Measurements from ENCODE around the gene STARD10. TPM values are rescaled to one million over a fixed set of nuclear protein-coding genes. Genes with fewer than 3 reads are reported as not detected.
"Not testable (repeated sequence)": the region's sequence is repeated elsewhere in the genome, so short reads cannot be mapped to it uniquely, and the experiment has no call there.

STARD10 gene
- total and polyA plus RNA-seq, 2 donors from 2014 or later, result 40.7 to 127 TPM

GRCh38 chr11:72799441-72799840, 5.6 kb upstream of the STARD10 start:
- Histone ChIP-seq H3K4me3 (ENCODE audit: low read length in 3 of 3) (no peak overlapping the region), H3K27ac (ENCODE audit: low read depth in 2 of 2, low read length in 2 of 2) (no peak overlapping the region), H3K27me3 (ENCODE audit: control insufficient read depth, insufficient read depth, low read length) (no peaks in the 10 kb centered on the region), H3K36me3 (ENCODE audit: control insufficient read depth in 2 of 3, insufficient read depth in 3 of 3, low read length in 3 of 3) (no peaks in the 10 kb centered on the region), H3K9ac (ENCODE audit: low read length in 3 of 3) (no peak overlapping the region), H3K4me1 (ENCODE audit: control insufficient read depth in 2 of 3, insufficient read depth in 2 of 3, low read depth in 1 of 3, low read length in 3 of 3) (peaks cover 0 to 2% (median 2%) of the 10 kb centered on the region in 3 donors), H3K9me3 (ENCODE audit: control insufficient read depth in 2 of 3, insufficient read depth in 1 of 3, low read length in 3 of 3) (no peaks in the 10 kb centered on the region)
- intact Hi-C loops (cut with DNase I), result no loop called here
- DNase-seq (no peak), FAIRE-seq (no peak)
- no peak for TF ChIP-seq CTCF (IDR thresholded peaks at IDR 0.05; ENCODE audit: borderline replicate concordance, extremely low read depth, insufficient read depth)

- TF ChIP-seq CTCF (IDR thresholded peaks at IDR 0.05; ENCODE audit: borderline replicate concordance, extremely low read depth, insufficient read depth), result no peak
- intact Hi-C loops (cut with DNase I), result no loop called here
- no peak for DNase-seq
Measured at GRCh38 chr11:72798361-72798760, 4.5 kb upstream of the STARD10 start.

GRCh38 chr11:72793076-72793424, 797 bp downstream of the STARD10 start:
- peak in 1 of 5 donors; percentile 47 for DNase-seq
- Histone ChIP-seq H3K4me3 (ENCODE audit: low read length in 3 of 3) (peak overlapping the region; percentile 7 to 88 (median 52)), H3K9ac (ENCODE audit: low read length in 3 of 3) (peak overlapping the region in 1 of 3 donors; percentile 83), H3K36me3 (ENCODE audit: control insufficient read depth in 2 of 3, insufficient read depth in 3 of 3, low read length in 3 of 3) (no peaks in the 10 kb centered on the region), H3K27ac (ENCODE audit: low read depth in 2 of 2, low read length in 2 of 2) (peak overlapping the region; percentile 38 to 97), H3K9me3 (ENCODE audit: control insufficient read depth in 2 of 3, insufficient read depth in 1 of 3, low read length in 3 of 3) (no peaks in the 10 kb centered on the region), H3K27me3 (ENCODE audit: control insufficient read depth, insufficient read depth, low read length) (no peaks in the 10 kb centered on the region), H3K4me1 (ENCODE audit: control insufficient read depth in 2 of 3, insufficient read depth in 2 of 3, low read depth in 1 of 3, low read length in 3 of 3) (peaks cover 2 to 13% (median 12%) of the 10 kb centered on the region in 3 donors)
- no peak for TF ChIP-seq CTCF (IDR thresholded peaks at IDR 0.05; ENCODE audit: borderline replicate concordance, extremely low read depth, insufficient read depth)
- no peak for FAIRE-seq
- intact Hi-C loops (cut with DNase I), result no loop called here

More at GRCh38 chr11:72798361-72798760, 4.5 kb upstream of the STARD10 start:
- Histone ChIP-seq H3K4me3 (ENCODE audit: low read length in 3 of 3) (no peak overlapping the region), H3K9ac (ENCODE audit: low read length in 3 of 3) (no peak overlapping the region), H3K27ac (ENCODE audit: low read depth in 2 of 2, low read length in 2 of 2) (no peak overlapping the region), H3K36me3 (ENCODE audit: control insufficient read depth in 2 of 3, insufficient read depth in 3 of 3, low read length in 3 of 3) (no peaks in the 10 kb centered on the region), H3K4me1 (ENCODE audit: control insufficient read depth in 2 of 3, insufficient read depth in 2 of 3, low read depth in 1 of 3, low read length in 3 of 3) (peaks cover under 1 to 2% (median 2%) of the 10 kb centered on the region in 3 donors), H3K27me3 (ENCODE audit: control insufficient read depth, insufficient read depth, low read length) (no peaks in the 10 kb centered on the region), H3K9me3 (ENCODE audit: control insufficient read depth in 2 of 3, insufficient read depth in 1 of 3, low read length in 3 of 3) (no peaks in the 10 kb centered on the region)
- no peak for FAIRE-seq

GRCh38 chr11:72792437-72793021, 1.3 kb downstream of the STARD10 start:
- Histone ChIP-seq H3K9ac (ENCODE audit: low read length in 3 of 3) (no peak overlapping the region), H3K4me3 (ENCODE audit: low read length in 3 of 3) (no peak overlapping the region), H3K4me1 (ENCODE audit: control insufficient read depth in 2 of 3, insufficient read depth in 2 of 3, low read depth in 1 of 3, low read length in 3 of 3) (peaks cover 2 to 13% (median 12%) of the 10 kb centered on the region in 3 donors), H3K9me3 (ENCODE audit: control insufficient read depth in 2 of 3, insufficient read depth in 1 of 3, low read length in 3 of 3) (no peaks in the 10 kb centered on the region), H3K27ac (ENCODE audit: low read depth in 2 of 2, low read length in 2 of 2) (no peak overlapping the region), H3K27me3 (ENCODE audit: control insufficient read depth, insufficient read depth, low read length) (no peaks in the 10 kb centered on the region), H3K36me3 (ENCODE audit: control insufficient read depth in 2 of 3, insufficient read depth in 3 of 3, low read length in 3 of 3) (no peaks in the 10 kb centered on the region)
- intact Hi-C loops (cut with DNase I), result no loop called here
- FAIRE-seq (no peak), DNase-seq (peak in 2 of 5 donors; percentile 60 to 67)
- no peak for TF ChIP-seq CTCF (IDR thresholded peaks at IDR 0.05; ENCODE audit: borderline replicate concordance, extremely low read depth, insufficient read depth)

GRCh38 chr11:72791228-72791627, 2.6 kb downstream of the STARD10 start:
- FAIRE-seq; H3K9ac ChIP-seq (ENCODE audit: low read length in 3 of 3); H3K36me3 ChIP-seq (ENCODE audit: control insufficient read depth in 2 of 3, insufficient read depth in 3 of 3, low read length in 3 of 3); H3K27ac ChIP-seq (ENCODE audit: low read depth in 2 of 2, low read length in 2 of 2); H3K4me3 ChIP-seq (ENCODE audit: low read length in 3 of 3); H3K9me3 ChIP-seq (ENCODE audit: control insufficient read depth in 2 of 3, insufficient read depth in 1 of 3, low read length in 3 of 3); H3K27me3 ChIP-seq (ENCODE audit: control insufficient read depth, insufficient read depth, low read length); intact Hi-C loops (cut with DNase I): not testable (repeated sequence)
- H3K4me1 ChIP-seq (ENCODE audit: control insufficient read depth in 2 of 3, insufficient read depth in 2 of 3, low read depth in 1 of 3, low read length in 3 of 3), result peaks cover 2 to 16% (median 13%) of the 10 kb centered on the region in 3 donors
- DNase-seq, result peak in 1 of 5 donors; percentile 37

All from kidney (tissue), 14 donors.